GM19193 (cell line): Measurements from ENCODE around the gene SLC10A3.

Experiments used
- POLR2A ChIP-seq: IDR thresholded peaks from 4 replicates; pipeline ENCODE4 v1.6.1; 2011; ENCODE audit not compliant: insufficient read depth, insufficient read length; ENCODE audit errors: extremely low read depth

The SLC10A3 gene

GRCh38 chrX:154488336-154489075 lies 1.9 kb downstream of the SLC10A3 start:
- TF ChIP-seq POLR2A = no peak

GRCh38 chrX:154487518-154488290 lies 2.7 kb downstream of the SLC10A3 start:
- TF ChIP-seq POLR2A = no peak

- TF ChIP-seq POLR2A = peak; percentile 38
Measured at GRCh38 chrX:154486396-154487207, 3.8 kb downstream of the SLC10A3 start, which contains the start of gene UBL4A. UBL4A (minus strand) TSS chrX:154486615; CDS start chrX:154486584, 31 bp downstream.

DNA sequence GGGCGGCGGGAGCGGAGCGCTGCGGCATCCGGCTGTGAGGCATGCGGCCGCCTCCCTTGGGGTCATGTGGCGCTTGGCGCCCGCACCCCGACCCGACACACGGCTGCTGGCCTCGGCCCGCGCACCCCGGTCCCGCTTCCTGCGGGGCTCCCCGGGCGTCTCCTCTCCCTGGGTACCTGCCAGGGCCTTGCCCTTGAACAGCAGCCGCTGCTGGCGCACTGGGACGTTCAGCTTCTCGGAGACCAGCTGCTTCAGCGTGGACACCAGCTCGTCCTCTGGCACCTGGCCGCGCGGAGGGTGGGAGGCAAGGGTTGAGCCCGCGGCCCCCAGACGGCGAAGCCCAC lies 4.4 kb downstream of the SLC10A3 start:
- no peak for TF ChIP-seq POLR2A

GRCh38 chrX:154485150-154486051 lies 5.0 kb downstream of the SLC10A3 start:
- no peak for TF ChIP-seq POLR2A

- no peak for TF ChIP-seq POLR2A
Measured at GRCh38 chrX:154484255-154485149, 5.9 kb downstream of the SLC10A3 start.

DNA sequence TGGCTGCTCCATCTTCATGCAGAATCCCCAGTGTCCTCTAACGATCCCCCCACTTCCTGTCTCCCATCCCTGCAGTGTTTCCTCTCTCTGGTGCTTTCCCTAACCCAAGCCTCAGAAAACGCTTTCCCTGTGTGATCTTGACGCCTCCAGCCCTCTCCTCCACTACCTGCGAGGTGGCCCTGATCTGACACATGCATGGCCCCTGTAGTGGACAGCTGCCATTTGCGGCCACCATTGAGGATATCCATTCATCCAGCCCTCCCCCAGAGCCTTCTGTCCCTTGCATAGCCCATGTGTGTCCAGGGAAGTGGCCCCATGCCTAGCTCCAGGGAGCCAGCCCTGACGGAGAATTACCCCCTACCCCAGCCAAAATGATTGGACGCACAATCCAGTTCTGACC lies 7.1 kb downstream of the SLC10A3 start:
- TF ChIP-seq POLR2A = no peak

GRCh38 chrX:154482786-154483185 lies 7.6 kb downstream of the SLC10A3 start:
- TF ChIP-seq POLR2A = no peak

- TF ChIP-seq POLR2A = no peak
Measured at GRCh38 chrX:154481911-154482601, 8.4 kb downstream of the SLC10A3 start.

DNA sequence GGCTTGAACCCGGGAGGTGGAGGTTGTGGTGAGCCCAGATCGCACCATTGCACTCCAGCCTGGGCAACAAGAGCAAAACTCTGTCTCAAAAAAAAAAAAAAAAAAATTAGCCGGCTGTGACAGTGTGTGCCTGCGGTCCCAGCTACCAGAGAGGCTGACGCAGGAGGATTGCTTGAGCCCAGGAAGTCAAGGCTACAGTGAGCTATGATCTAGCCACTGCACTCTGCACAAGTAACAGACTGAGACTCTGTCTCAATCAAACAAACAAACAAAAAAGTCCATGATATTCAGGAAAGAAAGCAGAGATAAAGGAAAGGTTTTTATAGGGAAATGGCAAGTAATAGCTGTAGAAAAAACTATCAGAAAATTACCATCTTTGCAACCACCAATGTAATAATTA lies 9.2 kb downstream of the SLC10A3 start:
- TF ChIP-seq POLR2A = no peak

DNA sequence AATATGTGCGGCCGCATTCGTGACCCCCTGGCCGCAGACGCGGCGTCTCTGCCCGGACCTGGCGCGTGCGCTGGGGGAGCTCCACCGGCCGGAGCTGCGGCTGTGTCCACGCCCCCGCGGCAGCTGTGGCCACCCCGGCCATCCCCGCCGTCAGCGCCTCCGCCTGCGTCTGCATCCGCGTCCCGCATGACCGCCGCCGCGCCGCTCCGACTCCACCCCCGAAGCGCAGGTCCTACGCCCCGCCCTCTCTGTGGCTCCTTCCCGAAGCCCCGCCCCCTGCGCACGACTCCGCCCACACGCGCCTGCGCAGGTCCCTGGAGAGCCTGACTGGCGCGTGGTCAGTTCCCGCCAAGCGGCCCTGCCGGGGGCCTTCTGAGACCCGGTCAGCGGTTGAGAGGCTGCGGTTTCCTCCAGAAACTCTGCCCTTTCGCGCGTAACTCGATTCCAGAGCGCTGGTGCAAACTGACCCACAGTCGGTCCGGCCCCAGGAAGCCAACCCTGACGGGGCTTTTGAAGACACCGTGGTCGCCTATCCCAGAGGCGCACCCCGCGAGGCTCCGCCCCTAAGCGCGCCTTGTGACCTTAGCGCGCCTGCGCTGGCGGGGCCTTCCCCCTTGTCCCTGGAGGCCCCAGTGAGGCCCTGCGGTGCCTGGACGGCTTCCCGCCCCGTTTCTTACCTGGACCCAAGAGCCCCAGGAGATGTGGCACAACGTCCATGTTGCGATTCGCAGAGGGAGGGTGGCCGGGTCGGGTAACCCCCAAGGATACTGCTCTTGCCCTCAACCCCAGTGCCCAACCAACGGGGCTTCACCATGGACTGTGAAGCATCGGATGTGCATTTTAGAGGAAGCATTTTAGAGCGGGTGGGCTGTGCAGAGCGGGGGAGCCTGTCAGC lies 11.5 kb downstream of the SLC10A3 start, which contains the start of gene LAGE3:
Gene LAGE3, minus strand, starts transcription at position 554 of the 895 bp plus-strand sequence. Its CDS starts 366 bp downstream, at position 188.
- TF ChIP-seq POLR2A = peak; percentile 75
